ENCODE results near the gene ESAM. TPM values are rescaled to one million over a fixed set of nuclear protein-coding genes. Genes with fewer than 3 reads are reported as not detected.

ESAM gene
- total RNA-seq, 2 donors from 2014 or later = 0.31 to 0.68 TPM

- Histone ChIP-seq H3K9me3 (ENCODE audit: control insufficient read depth, low read length) (no peaks in the 10 kb centered on the region), H3K9ac (ENCODE audit: extremely low read depth, low read length, poor library complexity, severe bottlenecking) (peak overlapping the region; percentile 78), H3K27me3 (ENCODE audit: control insufficient read depth, insufficient read depth, low read length, poor library complexity, severe bottlenecking) (no peaks in the 10 kb centered on the region), H3K27ac (ENCODE audit: low read depth, low read length) (peak overlapping the region; percentile 87), H3K4me1 (ENCODE audit: control insufficient read depth, insufficient read depth, low read length) (peaks cover 4% of the 10 kb centered on the region), H3K36me3 (ENCODE audit: control insufficient read depth, insufficient read depth, low read length) (no peaks in the 10 kb centered on the region), H3K4me3 (ENCODE audit: low read length) (peak overlapping the region; percentile 91)
- Mint-ChIP-seq H3K36me3 (ENCODE audit: low read depth) (no peaks in the 10 kb centered on the region), H3K9me3 (no peaks in the 10 kb centered on the region), H3K4me3 (peak overlapping the region; percentile 74), H3K4me1 (peaks cover 21% of the 10 kb centered on the region), H3K27ac (peak overlapping the region; percentile 64), H3K27me3 (ENCODE audit: insufficient read depth) (no peaks in the 10 kb centered on the region)
- WGBS, 2 experiments (ENCODE audit: insufficient coverage in 1 of 2, insufficient read length in 1 of 2) = 0 to 2% methylated on average over 5 to 8 of the region's 8 CpGs
- DNase-seq = peak; percentile 65
- no peak for TF ChIP-seq CTCF (conservative IDR thresholded peaks at IDR 0.05)
Measured at GRCh38 chr11:124798991-124799347, 36.9 kb upstream of the ESAM start.

GRCh38 chr11:124796312-124796711 lies 34.2 kb upstream of the ESAM start:
- no peak for DNase-seq
- Histone ChIP-seq H3K27me3 (ENCODE audit: control insufficient read depth, insufficient read depth, low read length, poor library complexity, severe bottlenecking) (no peaks in the 10 kb centered on the region), H3K4me3 (ENCODE audit: low read length) (no peak overlapping the region), H3K36me3 (ENCODE audit: control insufficient read depth, insufficient read depth, low read length) (no peaks in the 10 kb centered on the region), H3K4me1 (ENCODE audit: control insufficient read depth, insufficient read depth, low read length) (peaks cover 4% of the 10 kb centered on the region), H3K9ac (ENCODE audit: extremely low read depth, low read length, poor library complexity, severe bottlenecking) (no peak overlapping the region), H3K27ac (ENCODE audit: low read depth, low read length) (no peak overlapping the region), H3K9me3 (ENCODE audit: control insufficient read depth, low read length) (no peaks in the 10 kb centered on the region)
- 86 to 96% methylated on average over 2 to 3 of the region's 3 CpGs for WGBS, 2 experiments (ENCODE audit: insufficient coverage in 1 of 2, insufficient read length in 1 of 2)
- H3K4me3 Mint-ChIP-seq = no peak overlapping the region
- H3K9me3 Mint-ChIP-seq = no peaks in the 10 kb centered on the region
- H3K4me1 Mint-ChIP-seq = peaks cover 24% of the 10 kb centered on the region
- H3K36me3 Mint-ChIP-seq (ENCODE audit: low read depth) = no peaks in the 10 kb centered on the region
- no peak for TF ChIP-seq CTCF (conservative IDR thresholded peaks at IDR 0.05)
- no peaks in the 10 kb centered on the region for H3K27me3 Mint-ChIP-seq (ENCODE audit: insufficient read depth)
- no peak overlapping the region for H3K27ac Mint-ChIP-seq

GRCh38 chr11:124793466-124794278 lies 31.6 kb upstream of the ESAM start:
- peaks cover 19% of the 10 kb centered on the region for H3K4me1 Mint-ChIP-seq
- H3K9me3 Mint-ChIP-seq = no peaks in the 10 kb centered on the region
- H3K4me3 Mint-ChIP-seq = no peak overlapping the region

More at GRCh38 chr11:124793466-124794278, 31.6 kb upstream of the ESAM start:
- DNase-seq = no peak
- Histone ChIP-seq H3K9ac (ENCODE audit: extremely low read depth, low read length, poor library complexity, severe bottlenecking) (no peak overlapping the region), H3K9me3 (ENCODE audit: control insufficient read depth, low read length) (no peaks in the 10 kb centered on the region), H3K27ac (ENCODE audit: low read depth, low read length) (no peak overlapping the region), H3K4me1 (ENCODE audit: control insufficient read depth, insufficient read depth, low read length) (peaks cover 4% of the 10 kb centered on the region), H3K36me3 (ENCODE audit: control insufficient read depth, insufficient read depth, low read length) (no peaks in the 10 kb centered on the region), H3K4me3 (ENCODE audit: low read length) (no peak overlapping the region), H3K27me3 (ENCODE audit: control insufficient read depth, insufficient read depth, low read length, poor library complexity, severe bottlenecking) (no peaks in the 10 kb centered on the region)
- 100% methylated on average over 2 of the region's 2 CpGs for WGBS, 2 experiments (ENCODE audit: insufficient coverage in 1 of 2, insufficient read length in 1 of 2)
- H3K27ac Mint-ChIP-seq = no peak overlapping the region
- TF ChIP-seq CTCF (conservative IDR thresholded peaks at IDR 0.05) = peak; percentile 87
- no peaks in the 10 kb centered on the region for H3K36me3 Mint-ChIP-seq (ENCODE audit: low read depth)
- no peaks in the 10 kb centered on the region for H3K27me3 Mint-ChIP-seq (ENCODE audit: insufficient read depth)
